Measurements from ENCODE around the gene PSD2. TPM values are rescaled to one million over a fixed set of nuclear protein-coding genes. Genes with fewer than 3 reads are reported as not detected.

Gene PSD2
- total RNA-seq, 1 experiment from 2014 or later: 0.05 TPM

GRCh38 chr5:139877129-139877597 is 81.6 kb downstream of the PSD2 start:
- no peak overlapping the region for H3K27ac ChIP-seq (ENCODE audit: low read length)
- H3K4me3 ChIP-seq (ENCODE audit: low read depth in 2 of 2, low read length in 2 of 2): no peak overlapping the region
- CTCF ChIA-PET: no interaction called here
- H3K27me3 ChIP-seq (ENCODE audit: control insufficient read depth, insufficient read depth, low read length): no peaks in the 10 kb centered on the region
- POLR2A ChIA-PET: interaction anchor here (0.5 kb wide), 1 partner anchor 95 kb away, joined by 4 read pairs; no protein-coding TSS in a partner anchor
- ATAC-seq: no peak
- in situ Hi-C loops (cut with HindIII; ENCODE audit: low pct_unique_long_range_greater_than_20kb, low sequenced_read_pairs): no loop called here
- H3K4me1 ChIP-seq (ENCODE audit: control insufficient read depth, insufficient read depth, low read length): no peaks in the 10 kb centered on the region
- H3K9me3 ChIP-seq (ENCODE audit: control insufficient read depth, insufficient read depth, low read depth, low read length): no peaks in the 10 kb centered on the region
- no TSS peak for BruUV-seq (replicated peaks)
- intact Hi-C loops (cut with micrococcal nuclease; ENCODE audit: unreplicated experiment): no loop called here
- TF ChIP-seq REST (IDR thresholded peaks at IDR 0.05; ENCODE audit: insufficient read depth in 1 of 2, low read depth in 2 of 2, low read length in 1 of 2) (no peak), TCF7L2 (IDR thresholded peaks at IDR 0.05; ENCODE audit: low read depth, low read length) (no peak), CTCF (IDR thresholded peaks at IDR 0.05) (no peak), SIN3A (IDR thresholded peaks at IDR 0.05; ENCODE audit: borderline replicate concordance, insufficient read depth, low read depth, low read length) (no peak), POLR2AphosphoS5 (IDR thresholded peaks at IDR 0.05; ENCODE audit: low read depth, low read length) (no peak)
- no peaks in the 10 kb centered on the region for H3K36me3 ChIP-seq (ENCODE audit: control insufficient read depth, insufficient read depth, low read length)
- DNase-seq (ENCODE audit: low read depth, low spot score): no peak

- H3K27me3 ChIP-seq (ENCODE audit: control insufficient read depth, insufficient read depth, low read length): no peaks in the 10 kb centered on the region
- ATAC-seq: no peak
These were observed 82.5 kb downstream of the PSD2 start for GRCh38 chr5:139878093-139878492.

More at GRCh38 chr5:139878093-139878492, 82.5 kb downstream of the PSD2 start:
- Histone ChIP-seq H3K4me3 (ENCODE audit: low read depth in 2 of 2, low read length in 2 of 2) (no peak overlapping the region), H3K4me1 (ENCODE audit: control insufficient read depth, insufficient read depth, low read length) (no peaks in the 10 kb centered on the region), H3K27ac (ENCODE audit: low read length) (no peak overlapping the region), H3K9me3 (ENCODE audit: control insufficient read depth, insufficient read depth, low read depth, low read length) (no peaks in the 10 kb centered on the region), H3K36me3 (ENCODE audit: control insufficient read depth, insufficient read depth, low read length) (no peaks in the 10 kb centered on the region)
- no TSS peak for BruUV-seq (replicated peaks)
- intact Hi-C loops (cut with micrococcal nuclease; ENCODE audit: unreplicated experiment): no loop called here
- CTCF ChIA-PET: interaction anchor here (0.6 kb wide), 1 partner anchor 189 kb away, joined by 5 read pairs; no protein-coding TSS in a partner anchor
- TF ChIP-seq REST (IDR thresholded peaks at IDR 0.05; ENCODE audit: insufficient read depth in 1 of 2, low read depth in 2 of 2, low read length in 1 of 2) (no peak), SIN3A (IDR thresholded peaks at IDR 0.05; ENCODE audit: borderline replicate concordance, insufficient read depth, low read depth, low read length) (no peak), TCF7L2 (IDR thresholded peaks at IDR 0.05; ENCODE audit: low read depth, low read length) (no peak)
- DNase-seq (ENCODE audit: low read depth, low spot score): no peak
- POLR2A ChIA-PET: no interaction called here
- in situ Hi-C loops (cut with HindIII; ENCODE audit: low pct_unique_long_range_greater_than_20kb, low sequenced_read_pairs): no loop called here
